HPDE6-E6E7 (cell line): ENCODE measurements around the gene ACKR2.

Source experiments
- DNase-seq: peaks from one replicate; pipeline ENCODE4 v3.0.0; 2011; ENCODE audit warnings: missing footprints; ENCODE audit errors: extremely low spot score

ACKR2 gene, protein sequence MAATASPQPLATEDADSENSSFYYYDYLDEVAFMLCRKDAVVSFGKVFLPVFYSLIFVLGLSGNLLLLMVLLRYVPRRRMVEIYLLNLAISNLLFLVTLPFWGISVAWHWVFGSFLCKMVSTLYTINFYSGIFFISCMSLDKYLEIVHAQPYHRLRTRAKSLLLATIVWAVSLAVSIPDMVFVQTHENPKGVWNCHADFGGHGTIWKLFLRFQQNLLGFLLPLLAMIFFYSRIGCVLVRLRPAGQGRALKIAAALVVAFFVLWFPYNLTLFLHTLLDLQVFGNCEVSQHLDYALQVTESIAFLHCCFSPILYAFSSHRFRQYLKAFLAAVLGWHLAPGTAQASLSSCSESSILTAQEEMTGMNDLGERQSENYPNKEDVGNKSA

DNA sequence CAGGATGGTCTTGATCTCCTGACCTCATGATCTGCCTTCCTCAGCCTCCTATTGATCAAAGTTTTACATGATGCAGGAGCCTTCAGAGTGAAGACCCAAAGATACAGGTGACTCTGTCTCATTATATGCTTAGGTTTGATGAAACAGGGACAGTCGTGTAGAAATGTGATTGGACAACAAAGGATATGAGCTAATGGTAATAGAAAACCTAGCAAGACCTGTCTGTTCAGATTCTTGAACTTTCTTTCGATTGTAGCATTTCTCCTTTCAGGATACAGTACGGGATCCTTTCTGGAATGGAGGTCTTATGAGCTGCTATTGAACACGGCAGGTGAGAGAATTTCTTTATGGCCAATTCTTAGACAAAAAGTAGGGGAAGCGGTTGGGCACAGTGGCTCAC, at the start of gene ACKR2:
TSS of gene ACKR2 (plus strand) at position 244 of the 400 bp plus-strand sequence. CDS start 55,058 bp downstream, outside the sequence.
- no peak for DNase-seq

DNA sequence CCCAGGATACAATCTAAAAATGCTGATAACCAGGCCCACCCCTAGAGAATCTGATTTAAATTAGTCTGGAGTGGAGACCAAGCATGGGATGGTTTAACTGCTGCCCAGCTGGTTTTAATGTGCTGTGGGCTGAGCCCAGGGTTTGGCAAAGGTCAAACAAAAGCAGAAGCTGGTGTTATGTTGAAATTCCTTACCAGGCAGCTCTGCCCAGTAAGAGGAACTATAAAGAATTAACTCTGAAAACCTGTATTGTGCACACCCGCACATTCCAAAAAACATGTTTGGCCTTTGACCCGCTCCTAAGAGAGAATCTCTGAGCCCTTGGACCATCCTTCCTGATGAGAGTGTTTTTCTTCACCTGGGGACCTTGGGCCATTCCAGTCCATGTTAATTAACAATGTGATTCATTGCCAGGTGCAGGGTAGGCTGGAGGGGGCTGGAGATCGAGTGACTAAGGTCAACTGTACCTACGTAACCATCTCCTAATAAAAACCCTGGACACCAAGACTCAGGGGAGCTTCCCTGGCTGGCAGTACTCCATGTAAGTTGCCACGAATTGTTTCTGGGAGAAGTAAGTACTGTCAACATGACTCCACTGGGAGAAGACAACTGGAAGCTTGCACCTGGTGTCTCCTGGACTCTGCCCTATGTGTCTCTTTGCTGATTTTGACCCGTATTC, 47.1 kb upstream of the ACKR2 start:
- DNase-seq: no peak

DNA sequence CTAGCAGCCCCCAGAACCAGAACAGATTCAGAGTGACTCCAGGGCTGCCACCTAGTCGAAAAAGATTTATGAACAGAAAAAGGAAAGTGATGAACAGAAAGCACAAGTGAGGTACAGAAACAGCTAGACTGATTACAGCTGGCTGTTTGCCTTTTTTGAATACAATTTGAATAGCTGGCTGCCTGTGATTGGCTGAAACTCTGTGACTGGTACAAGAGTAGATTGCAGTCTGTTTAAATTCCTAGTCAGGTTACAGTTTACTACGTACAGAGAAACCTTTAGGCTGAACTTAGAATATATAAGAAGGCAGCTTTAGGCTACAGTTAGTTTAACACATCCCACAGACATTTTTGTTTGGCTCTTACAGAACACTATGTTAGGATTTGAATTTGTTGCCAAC, 46.2 kb upstream of the ACKR2 start:
- no peak for DNase-seq

DNA sequence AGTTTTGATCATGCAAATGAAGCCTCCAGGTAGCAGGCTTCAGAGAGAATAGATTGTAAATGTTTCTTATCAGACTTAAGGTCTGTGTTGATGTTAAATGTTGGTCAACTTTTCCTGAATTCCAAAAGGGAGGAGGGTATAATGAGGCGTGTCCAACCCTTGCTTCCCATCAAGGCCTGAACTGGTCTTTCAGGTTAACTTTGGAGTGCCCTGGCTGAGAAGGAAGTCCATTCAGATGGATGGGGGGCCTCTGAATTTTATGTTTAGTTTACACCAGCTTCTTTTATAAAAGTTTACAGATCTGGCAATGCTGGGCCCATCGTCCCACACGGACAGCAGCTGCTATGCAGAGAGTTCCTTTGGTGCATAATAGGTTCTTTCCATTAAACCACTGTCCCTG, 45.1 kb upstream of the ACKR2 start:
- no peak for DNase-seq

DNA sequence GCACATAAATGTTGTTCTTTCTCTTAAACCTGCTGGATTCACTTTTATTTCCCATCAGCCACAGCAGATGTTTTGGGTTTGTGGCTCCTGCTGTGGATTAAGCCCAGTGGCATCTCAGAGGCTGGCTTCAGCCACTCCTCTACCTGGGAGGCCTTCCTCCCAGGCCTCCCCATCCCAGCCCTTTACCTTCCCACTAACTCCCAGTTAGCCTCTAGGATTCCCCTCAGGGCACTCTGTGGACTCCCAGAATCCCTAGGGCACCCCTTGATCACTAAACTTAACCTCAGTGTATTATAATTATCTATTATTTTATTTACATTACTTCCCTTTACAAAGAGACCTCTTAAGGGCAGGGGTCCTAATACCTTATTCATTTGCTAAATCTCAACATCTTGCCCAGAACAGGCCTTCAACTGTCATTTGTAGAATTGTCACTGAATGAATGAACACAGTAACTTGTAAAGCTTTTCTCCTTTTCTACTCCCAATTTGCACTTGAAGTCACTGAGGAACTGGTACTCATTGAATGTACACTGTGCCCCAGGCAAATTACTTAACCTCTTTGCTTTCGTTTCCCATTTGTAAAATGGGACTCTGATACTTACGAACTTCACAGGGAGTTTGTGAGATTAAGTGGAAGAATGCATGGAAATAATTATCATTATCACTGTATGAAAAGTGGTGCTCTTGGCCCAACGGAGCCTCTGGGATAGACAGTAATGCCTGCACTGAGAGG, 44.5 kb upstream of the ACKR2 start:
- DNase-seq: no peak

DNA sequence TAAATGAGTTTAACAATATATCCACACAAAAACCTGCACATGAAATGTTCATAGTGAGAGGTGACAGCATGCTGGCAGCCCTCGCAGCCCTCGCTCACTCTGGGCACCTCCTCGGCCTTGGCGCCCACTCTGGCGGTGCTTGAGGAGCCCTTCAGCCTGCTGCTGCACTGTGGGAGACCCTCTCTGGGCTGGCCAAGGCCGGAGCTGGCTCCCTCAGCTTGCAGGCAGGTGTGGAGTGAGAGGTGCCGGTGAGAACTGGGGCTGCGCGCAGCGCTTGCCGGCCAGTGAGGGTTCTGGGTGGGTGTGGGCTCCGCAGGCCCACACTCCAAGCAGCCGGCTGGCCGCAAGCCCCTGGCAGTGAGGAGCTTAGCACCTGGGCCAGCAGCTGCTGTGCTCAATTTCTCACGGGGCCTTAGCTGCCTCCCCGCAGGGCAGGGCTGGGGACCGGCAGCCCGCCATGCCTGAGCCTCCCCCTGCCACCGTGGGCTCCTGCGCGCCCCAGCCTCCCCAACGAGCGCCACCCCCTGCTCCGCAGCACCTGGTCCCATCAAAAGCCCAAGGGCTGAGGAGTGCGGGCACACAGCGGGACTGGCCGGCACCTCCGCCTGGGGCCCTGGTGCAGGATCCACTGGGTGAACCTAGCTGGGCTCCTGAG, 39.6 kb upstream of the ACKR2 start:
- no peak for DNase-seq

DNA sequence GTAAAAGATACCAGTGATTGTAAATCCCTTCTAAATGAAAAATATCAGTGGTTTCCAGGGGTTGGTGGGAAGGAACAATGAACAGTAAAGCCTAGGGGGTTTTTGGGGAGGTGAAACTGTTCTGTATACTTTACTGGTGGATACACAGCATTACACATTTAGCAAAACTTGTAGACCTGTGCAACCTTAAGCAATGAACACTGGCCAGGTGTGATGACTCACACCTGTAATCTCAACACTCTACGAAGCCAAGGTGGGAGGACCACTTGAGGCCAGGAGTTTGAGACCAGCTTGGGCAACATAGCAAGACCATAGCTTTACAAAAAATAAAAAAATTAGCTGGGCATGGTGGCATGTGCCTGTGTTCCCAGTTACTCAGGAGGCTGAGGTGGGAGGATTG, 38.0 kb upstream of the ACKR2 start:
- DNase-seq: no peak

DNA sequence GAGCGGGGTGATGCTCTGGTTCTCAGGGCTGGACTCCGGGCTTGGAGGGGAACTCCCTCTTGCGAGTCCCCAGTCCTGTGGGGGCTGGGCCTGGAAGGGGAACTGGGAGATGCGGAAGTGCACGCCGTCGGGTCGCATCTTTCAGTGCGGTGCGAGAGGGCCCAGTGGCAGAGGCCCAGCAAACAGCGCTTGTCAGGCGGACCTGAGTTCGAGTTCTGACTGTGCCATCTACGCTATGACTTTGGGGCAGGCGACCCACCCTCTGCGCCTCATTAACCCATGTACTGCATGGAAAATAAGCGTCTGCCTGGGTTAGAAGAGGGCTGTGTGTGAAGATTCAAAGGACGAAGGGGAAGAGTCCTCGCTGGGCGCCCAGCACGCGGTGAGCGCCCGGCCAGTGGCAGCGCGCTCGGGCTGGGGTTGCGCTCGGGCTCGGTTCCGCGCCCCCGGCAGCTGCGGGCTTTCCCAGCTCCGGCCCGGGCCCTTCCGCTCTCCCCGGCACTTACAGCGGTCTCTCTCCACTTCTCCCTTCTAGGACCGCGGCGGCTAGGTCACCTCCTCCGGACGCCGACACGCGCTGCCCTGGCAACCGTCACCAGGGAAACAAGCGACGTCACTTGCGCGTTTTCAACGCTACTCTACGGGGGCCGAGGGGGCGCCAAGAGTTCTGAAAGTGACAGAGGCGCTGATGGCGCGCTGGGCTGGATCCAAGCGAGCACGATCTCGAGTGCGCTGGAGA, 36.4 kb upstream of the ACKR2 start, which contains the start of gene CCDC13:
TSS of gene CCDC13 (minus strand) at position 584 of the 739 bp plus-strand sequence. CDS start 14,908 bp downstream, outside the sequence.
- DNase-seq: no peak

DNA sequence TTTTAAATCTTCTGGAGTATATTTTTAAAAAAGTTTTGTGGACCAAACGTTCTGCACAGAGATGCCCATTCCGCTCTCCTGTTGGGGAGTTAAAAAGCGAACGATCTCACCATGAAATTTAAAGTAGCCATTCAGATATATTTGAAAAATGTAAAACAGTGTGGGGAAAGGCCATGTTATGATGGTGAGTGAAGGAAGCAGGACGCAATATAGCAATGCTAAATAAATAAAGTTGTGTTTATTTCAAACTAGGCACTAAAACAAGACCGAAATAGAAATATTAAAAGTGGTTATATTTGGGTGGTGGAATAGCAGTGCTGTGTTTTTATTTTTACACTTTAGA, 35.9 kb upstream of the ACKR2 start:
- DNase-seq: no peak

DNA sequence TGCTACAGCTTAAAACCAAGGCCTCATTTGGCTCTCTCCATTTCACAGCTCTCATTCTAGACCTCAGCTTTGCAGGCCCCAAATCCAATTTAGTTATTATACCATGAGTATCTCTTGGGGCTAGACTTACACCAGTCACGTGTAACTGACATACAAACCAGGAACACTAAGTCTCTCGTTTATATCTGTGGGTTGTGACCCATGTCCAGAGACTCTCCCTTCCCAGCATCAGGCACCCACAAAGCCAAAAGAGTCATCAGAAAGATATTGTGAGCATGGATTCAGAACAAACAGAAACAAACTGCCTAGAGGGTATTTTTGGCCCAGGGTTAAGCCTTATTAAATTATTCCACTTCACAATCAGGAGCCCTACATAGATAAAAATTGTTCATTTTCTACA, 30.6 kb upstream of the ACKR2 start:
- no peak for DNase-seq

DNA sequence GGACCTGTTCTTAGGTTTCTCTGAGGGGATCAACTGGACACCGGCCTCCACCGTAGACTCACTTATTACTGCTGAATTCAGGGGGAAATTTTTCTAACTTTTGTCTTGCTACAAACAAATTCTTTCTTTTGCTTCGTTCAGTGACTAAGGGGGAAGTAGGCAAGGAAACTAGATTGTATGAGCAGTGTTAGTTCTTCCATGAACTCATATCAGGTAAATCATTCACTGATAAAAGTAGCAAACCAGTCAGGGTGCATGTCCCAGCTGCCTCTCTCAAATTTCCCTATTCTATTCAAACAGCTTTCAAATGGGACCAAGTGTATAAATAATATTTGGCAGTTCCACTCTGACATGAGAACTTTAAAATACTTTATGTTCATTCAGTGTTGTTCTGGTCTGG, 28.8 kb upstream of the ACKR2 start:
- DNase-seq: no peak

DNA sequence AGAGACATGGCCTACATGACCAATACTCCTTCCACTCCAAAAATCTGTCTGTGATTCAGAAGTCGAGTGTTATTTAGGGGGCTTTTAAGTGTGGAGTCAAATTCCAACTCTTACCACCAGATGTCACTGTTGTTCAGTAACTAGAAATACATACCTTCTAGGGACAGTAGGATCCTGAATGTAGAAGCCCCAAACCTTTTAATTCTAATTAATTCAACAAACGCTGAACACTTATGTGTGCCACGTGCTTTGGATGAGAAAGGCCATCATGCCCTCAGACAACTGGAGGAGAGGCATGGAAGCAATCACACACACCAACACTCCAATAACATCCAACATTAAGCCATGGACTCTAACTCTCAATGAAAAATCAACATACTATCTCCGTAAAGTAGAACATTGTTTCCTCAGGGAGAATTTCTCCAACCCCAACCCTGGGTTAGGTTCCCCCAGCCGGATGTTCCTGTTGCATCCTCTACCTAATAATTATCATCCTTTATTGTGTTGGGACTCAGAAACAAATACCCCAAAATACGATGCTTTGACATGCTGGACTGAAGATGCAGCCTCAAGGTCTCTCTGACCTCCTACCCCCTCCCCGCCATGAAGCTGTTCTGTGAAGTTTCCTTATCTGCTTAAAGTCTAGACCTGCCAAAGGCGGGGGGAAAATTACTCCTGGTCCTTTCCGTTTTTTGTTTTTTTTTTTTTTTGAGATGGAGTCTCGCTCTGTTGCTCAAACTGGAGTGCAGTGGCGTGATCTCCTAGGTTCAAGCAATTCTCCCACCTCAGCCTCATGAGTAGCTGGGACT, 28.1 kb upstream of the ACKR2 start:
- DNase-seq: no peak

DNA sequence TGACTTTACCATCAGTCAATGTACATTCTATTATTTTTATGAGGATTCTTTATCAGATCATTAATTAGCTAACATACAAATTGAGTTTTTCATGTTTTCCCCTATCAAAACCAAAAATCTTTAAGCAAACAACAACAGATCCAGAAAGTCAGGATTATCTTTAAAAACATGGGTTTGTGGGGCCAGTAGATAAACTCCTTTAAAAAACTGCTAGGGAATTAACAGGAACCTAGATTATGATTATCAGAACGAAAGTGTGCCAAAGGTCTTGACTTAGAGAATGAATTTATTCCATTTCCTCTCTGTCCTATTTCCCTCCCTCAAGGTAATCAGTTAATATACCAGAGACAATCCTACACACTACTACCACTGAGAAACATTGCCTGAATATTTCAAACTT, 23.0 kb upstream of the ACKR2 start:
- DNase-seq: no peak

DNA sequence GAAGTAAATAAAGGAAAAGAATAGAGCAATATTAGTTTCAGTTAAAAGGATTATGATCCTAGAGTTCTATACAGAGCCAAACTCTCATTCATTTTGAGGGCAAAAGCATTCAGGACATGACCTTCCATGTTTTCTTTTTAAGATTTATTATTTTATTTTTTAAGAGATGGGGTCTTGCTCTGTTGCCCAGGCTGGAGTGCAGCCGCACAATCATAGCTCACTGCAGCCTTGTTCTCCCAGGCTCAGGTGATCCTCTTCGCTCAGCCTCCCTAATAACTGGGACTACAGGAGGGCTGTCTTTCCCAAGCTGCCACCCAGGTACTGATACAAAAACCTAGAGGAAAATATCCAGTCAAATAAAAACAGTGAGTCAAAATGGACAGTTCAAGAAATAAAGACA, 22.6 kb upstream of the ACKR2 start:
- DNase-seq: no peak

DNA sequence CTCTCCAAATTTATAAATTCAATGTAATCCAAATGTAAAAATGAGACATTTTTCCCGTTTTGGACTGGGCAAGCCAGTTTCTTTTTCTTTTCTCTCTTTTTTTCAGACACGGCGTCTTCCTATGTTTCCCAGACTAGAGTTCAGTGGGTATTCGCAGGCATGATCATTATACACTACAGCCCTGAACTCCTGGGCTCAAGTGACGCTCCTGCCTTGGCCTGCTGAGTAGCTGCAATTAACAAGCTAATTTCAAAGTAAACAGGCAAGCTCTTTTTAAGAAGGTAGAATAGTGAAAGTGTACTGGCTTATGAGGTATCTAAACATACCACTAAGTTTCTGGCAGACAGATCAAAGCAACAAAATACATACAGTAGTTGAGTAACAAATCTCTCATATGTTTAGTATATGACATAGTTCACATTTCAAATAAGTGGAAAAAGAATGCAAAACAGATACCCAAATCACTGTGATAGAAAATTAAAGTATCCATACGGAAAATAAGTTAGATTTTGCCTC, 18.5 kb upstream of the ACKR2 start:
- no peak for DNase-seq

DNA sequence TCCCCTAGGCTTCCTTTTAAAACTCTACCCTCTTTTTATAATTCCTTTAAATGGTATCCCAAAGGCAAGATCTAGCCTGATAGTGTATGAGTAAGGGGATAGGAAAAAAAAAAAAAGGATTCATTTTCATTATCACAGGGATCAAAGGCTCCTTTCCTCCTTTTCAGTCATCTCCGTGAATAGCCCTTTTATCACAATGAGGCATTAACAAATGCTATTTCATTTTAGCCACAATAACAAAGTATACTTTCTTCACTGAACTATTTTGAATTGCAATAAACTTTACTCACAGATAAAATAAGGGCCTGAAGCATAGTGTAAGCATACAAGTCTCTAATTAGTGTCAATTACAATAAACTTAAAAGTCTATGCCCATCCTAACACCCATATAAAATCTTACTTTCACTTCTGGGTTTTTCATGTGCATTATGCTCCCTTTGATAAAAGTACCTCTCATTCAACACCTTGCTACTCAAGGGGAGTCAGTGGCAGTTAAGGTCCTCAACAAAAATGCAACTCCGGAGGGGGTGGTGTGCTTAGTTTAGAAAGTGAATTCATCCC, 13.5 kb upstream of the ACKR2 start:
- no peak for DNase-seq

DNA sequence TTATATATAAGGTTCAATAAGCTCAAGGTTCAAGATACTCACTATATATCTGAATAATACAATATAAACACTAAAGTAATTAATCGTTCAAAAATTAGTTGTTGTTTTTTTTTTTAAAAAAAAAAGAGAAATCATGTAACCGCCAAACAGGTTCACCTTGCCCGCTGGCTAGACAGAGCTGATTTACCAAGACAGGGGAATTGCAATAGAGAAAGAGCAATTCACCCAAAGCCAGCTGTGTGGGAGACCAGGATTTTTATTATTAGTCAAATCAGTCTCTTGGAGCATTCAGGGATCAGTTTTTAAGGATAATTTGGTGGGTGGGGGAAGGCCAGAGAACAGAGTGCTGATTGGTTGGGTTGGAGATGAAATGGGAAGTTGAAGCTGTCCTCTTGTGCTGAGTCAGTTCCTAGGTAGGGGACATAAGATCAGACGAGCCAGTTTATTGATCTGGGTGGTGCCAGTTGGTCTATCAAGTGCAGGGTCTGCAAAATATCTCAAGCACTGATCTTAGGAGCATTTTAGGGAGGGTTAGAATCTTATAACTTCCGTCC, 12.8 kb upstream of the ACKR2 start:
- no peak for DNase-seq

DNA sequence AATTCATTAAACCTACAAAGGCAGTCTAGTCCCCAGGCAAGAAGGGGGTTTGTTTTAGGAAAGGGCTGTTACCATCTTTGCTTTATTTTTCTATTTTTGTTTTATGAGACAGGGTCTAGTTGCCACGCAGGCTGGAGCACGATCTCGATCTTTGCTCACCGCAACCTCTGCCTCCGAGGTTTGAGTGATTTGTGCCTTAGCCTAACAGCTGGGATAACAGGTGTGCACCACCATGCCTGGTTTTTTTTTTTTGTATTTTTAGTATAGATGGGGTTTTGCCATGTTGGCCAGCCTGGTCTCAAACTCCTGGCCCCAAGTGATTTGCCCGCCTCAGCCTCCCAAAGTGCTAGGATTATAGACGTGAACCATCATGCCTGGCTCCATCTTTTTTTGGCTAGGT, 9.9 kb upstream of the ACKR2 start:
- no peak for DNase-seq

DNA sequence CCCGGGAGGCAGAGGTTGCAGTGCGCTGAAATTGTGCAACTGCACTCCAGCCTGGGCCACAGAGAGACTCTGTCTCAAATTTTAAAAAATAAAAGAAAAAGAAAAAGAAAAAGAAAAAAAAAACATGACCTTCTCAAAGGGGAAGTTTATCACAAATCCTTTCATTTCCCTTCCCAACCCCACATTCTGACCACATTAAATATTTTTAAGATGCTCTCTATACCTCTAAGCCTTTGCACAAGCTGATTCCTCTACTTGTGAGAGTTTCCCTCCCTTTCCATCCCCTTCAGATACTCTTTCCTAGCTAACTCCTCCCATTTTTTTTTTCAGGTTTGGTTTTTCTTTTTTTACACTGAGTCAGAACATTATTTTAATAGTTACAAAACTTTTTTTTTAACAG, 9.0 kb upstream of the ACKR2 start:
- DNase-seq: no peak
